Activated CD4-positive, alpha-beta T cell treated with anti-CD3 and anti-CD28 coated beads for 48 hours (primary cell): ENCODE results near the gene GPR158.
"Not testable (repeated sequence)": the region's sequence is repeated elsewhere in the genome, so short reads cannot be mapped to it uniquely, and the experiment has no call there.

ENCODE experiments used
- DNase-seq: peaks from one replicate; pipeline ENCODE4 v3.0.0-alpha.2; 2020

The GPR158 gene, protein sequence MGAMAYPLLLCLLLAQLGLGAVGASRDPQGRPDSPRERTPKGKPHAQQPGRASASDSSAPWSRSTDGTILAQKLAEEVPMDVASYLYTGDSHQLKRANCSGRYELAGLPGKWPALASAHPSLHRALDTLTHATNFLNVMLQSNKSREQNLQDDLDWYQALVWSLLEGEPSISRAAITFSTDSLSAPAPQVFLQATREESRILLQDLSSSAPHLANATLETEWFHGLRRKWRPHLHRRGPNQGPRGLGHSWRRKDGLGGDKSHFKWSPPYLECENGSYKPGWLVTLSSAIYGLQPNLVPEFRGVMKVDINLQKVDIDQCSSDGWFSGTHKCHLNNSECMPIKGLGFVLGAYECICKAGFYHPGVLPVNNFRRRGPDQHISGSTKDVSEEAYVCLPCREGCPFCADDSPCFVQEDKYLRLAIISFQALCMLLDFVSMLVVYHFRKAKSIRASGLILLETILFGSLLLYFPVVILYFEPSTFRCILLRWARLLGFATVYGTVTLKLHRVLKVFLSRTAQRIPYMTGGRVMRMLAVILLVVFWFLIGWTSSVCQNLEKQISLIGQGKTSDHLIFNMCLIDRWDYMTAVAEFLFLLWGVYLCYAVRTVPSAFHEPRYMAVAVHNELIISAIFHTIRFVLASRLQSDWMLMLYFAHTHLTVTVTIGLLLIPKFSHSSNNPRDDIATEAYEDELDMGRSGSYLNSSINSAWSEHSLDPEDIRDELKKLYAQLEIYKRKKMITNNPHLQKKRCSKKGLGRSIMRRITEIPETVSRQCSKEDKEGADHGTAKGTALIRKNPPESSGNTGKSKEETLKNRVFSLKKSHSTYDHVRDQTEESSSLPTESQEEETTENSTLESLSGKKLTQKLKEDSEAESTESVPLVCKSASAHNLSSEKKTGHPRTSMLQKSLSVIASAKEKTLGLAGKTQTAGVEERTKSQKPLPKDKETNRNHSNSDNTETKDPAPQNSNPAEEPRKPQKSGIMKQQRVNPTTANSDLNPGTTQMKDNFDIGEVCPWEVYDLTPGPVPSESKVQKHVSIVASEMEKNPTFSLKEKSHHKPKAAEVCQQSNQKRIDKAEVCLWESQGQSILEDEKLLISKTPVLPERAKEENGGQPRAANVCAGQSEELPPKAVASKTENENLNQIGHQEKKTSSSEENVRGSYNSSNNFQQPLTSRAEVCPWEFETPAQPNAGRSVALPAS (N-terminal part only)

DNA sequence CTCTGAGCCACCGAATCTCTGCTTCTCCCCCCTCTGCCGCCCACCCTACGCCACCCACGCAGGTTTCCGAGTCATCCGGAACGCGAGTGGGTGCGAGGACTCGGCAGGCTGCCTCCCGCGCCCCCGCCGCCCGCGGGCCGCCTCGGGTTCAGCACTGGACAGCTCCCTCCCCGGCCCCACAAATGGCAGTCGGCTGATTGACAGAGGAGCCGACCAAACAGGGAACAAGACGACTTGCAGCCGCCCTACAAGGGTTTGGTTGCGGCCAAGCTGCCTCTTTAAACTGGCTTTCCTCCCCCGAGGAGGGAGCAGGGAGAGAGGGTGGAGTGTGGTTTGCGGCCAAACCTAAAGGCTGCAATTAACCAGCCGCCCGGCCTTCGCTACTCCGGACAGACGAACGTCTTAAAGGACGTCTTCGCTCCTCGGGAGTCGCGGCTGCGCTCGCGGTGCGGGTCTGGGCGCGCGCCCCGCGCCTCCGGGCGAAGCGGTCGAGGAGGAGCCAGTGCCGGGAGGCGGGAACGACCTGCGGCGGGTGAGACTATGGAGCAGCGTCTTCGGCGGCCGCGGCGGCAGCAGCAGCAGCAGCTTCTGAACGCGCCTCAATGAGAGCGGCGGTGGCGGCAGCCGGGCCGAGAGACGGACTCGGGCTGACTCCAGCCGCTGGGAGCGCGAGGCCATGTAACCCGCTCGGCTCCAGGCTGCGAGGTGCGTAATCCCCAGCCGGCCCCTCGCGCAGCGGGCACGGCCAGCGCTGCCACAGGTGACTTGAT is at the start of gene GPR158:
GPR158 (plus strand) TSS at position 541 of the 770 bp plus-strand sequence. CDS start 420 bp downstream, outside the sequence.
- DNase-seq: peak; percentile 72

DNA sequence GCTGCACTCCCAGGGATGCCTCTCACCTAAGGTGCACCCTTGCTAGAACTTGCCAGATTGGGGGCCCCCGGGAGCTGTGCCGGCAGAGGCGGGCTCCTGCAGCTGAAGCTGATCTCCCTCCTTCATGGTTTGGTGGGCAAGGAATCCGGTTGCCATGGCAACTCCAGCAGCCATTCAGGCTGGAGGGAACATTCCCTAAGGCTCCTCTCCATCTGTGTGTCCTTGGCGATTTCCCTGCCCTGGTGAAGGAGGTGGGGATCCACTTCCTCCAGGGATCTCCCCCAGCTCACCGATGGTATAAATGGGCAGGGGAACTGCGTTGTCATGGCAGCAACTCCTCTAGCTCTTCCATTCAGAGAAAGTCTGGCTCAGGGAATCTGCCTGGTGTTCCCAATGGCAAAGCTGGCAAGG is 49.6 kb upstream of the GPR158 start:
- DNase-seq: no peak

DNA sequence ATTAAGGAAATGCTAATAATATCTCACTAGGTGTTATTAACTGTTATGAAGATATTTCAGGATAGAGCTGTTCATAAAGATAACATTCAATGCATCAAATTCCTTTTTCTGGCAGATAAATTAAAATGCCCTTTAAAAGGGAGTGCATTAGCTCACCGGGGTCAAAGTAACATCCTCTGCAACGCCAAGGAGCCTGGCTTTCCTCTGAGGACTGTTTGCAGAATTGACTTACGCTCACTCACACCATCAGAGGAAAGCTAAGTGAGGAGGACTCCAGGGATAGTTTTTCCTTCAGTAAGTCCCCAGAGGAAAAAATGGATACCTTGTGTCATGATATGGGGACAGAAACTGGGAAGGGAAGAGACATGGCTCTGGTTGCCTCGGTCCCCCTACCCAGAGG is 45.2 kb upstream of the GPR158 start:
- no peak for DNase-seq

DNA sequence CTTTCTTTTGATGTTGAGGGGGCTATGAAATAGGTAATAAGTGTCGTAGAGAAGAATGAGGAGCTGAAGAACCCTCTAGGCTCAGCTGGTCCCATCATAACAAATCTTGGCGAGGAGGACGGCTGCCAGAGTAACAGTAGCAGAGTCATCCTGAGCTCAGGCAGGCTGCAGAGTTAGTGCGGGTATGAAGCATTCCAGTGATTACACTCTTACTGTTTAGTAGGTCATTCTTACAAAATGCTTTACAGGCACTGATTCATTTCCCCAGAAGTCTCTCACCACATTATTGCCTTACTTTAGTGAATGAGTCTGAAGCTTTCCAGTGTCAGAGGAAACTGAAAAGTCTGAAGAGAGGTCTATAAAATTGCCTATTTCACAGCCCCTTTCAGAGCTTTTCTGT is 43.9 kb upstream of the GPR158 start:
- DNase-seq: no peak

DNA sequence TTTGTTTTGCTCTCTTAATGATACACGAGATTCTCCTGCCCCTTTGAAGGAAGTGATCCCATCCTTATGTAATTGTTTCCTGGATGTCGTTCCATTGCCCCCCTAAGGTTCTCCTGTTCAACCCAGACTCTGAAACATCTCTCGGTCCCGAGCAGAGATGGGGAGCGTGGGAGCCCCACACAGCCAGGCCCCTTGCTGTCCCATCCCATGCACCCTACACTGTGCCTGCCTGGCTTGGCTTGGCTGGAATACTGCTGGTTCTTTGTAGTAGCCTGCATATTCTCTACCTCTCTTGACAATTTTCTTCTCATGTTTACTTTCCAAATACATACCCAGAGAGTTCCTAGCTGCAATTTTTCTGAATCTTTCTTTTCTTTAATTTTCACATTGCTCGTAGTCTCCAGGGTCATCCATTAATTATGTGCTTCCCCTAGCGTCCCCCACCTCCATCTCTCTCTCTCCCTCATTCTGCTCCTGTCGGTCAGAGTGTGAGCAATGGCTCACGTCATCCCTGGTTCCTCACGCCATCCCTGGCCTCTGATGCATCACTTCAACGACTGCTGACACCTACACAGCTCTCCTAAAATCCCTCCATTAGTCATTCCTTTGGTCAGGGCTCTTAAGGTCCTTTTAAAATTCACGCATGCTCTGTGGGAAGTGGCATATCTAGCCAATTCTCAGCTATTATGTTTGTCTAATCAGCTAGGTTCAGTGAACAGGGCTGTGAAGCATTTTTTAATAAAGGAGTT is 32.5 kb upstream of the GPR158 start:
- DNase-seq: no peak

DNA sequence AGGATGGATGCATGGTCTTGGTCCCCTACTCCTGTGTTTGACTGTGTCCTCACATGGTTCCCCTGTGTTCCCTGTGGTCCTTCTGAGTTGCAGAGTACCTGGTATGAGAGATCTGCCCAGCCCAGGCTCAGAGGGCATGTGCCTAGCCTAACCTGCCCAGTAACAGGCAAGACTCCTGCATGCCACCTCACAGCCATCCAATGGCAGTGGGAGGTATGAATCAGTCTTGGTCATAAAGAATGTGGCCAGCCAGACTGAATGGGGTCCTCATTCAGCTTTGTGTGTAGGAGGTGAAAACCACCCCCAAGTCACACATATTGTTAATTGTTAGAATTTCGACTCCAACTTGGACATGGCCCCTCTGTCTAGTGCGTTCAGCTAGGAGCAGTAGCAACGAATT is 17.2 kb upstream of the GPR158 start:
- DNase-seq: no peak

DNA sequence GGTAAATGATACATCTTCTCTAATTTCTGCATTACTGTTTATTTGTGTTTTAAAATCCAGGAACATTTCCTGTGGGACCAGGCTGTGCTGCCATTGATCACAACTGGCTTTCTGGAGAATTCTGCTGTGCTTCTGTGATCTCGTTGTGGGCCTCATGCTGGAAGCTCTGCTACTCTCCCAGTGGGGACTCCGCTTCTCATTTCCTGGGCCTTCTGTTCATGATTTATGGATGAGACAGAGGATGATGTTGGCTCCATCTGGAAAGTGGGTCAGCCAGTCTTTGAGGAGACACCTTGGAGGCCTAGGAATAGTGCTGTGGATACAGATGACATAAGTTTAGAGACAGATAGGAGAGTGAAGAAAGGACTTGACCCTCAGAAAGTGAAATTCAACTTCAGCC is 15.2 kb upstream of the GPR158 start:
- DNase-seq: no peak

DNA sequence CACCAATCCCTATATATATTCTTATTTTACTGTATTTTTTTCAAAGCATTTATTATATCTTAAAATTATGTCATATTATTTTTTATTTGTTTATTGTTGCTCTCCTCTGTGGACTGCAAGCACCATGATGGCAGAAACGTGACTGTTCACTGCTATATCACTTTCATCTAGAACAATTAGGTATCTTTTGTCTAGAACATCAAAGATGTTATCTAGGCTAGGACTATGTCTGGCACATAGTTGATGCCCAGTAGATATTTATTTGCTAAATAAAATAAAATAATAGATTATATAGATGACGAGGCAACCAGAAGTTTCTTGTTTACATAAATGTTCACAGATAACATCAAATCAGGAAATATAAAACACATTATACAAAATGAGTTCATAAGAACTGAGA is 12.4 kb upstream of the GPR158 start:
- no peak for DNase-seq

DNA sequence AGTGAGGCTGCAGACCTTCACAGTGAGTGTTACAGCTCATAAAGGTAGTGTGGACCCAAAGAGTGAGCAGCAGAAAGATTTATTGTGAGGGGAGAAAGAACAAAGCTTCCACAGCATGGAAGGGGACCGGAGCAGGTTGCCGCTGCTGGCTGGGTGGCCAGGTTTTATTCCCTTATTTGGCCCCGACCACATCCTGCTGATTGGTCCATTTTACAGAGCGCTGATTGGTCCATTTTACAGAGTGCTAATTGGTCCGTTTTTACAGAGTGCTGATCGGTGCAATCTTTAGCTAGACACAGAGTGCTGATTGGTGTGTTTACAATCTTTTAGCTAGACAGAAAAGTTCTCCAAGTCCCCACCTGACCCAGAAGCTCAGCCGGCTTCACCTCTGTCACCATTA is 11.3 kb upstream of the GPR158 start:
- DNase-seq: not testable (repeated sequence)

DNA sequence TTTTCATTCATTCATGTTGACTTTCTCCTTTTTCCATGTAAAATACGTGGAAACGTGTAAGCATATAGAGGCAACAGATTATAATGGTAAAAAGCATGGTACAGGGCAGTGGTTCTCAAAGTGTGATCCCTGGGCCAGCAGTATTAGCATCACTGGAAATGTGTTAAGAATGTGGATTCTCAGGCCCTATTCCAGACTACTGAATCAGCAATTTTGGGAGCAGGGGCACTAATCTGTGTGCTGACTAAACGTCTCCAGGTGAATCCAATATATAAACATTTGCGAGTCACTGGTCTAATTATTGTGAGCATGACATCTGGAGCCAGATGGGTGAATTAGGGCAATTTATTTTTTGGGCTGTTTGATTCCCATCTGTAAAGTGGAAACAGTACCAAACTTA is 5.1 kb upstream of the GPR158 start:
- DNase-seq: no peak

DNA sequence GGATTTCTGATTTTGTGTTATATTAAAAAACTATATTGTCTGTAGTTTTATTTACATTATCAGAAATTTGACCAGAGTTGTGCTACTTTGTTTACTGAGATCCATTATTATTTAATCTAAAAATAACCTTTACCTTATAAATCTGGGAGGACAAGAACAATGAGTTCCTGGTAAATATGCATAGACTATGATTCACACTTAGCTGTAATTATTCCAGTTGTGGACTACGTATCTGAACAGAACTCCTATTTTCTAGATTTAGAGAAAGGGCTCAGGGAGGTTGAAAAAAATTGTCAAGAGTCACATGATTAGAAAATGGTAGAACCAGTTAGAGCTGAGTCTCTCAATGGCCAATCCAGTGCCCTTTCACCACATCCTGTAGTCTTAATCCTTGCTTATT is 4.2 kb upstream of the GPR158 start:
- DNase-seq: no peak

DNA sequence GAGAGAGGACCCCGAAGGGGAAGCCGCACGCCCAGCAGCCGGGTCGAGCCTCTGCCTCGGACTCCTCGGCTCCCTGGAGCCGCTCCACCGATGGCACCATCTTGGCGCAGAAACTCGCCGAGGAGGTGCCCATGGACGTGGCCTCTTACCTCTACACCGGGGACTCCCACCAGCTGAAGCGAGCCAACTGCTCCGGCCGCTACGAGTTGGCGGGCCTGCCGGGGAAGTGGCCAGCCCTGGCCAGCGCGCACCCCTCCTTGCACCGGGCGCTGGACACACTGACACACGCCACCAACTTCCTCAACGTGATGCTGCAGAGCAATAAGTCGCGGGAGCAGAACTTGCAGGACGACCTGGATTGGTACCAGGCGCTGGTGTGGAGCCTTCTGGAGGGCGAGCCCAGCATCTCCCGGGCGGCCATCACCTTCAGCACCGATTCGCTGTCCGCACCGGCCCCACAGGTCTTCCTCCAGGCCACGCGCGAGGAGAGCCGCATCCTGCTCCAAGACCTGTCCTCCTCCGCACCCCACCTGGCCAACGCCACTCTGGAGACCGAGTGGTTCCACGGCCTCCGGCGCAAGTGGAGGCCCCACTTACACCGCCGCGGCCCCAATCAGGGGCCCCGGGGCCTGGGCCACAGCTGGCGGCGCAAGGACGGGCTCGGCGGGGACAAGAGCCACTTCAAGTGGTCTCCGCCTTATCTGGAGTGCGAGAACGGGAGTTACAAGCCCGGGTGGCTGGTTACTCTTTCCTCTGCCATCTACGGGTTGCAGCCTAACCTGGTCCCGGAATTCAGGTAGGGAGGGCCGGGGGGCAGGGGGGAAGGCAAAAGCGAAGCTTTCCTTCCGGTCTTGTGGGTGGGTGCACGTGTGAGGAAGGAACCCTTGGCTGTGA is 973 bp downstream of the GPR158 start:
- peak; percentile 7 for DNase-seq

DNA sequence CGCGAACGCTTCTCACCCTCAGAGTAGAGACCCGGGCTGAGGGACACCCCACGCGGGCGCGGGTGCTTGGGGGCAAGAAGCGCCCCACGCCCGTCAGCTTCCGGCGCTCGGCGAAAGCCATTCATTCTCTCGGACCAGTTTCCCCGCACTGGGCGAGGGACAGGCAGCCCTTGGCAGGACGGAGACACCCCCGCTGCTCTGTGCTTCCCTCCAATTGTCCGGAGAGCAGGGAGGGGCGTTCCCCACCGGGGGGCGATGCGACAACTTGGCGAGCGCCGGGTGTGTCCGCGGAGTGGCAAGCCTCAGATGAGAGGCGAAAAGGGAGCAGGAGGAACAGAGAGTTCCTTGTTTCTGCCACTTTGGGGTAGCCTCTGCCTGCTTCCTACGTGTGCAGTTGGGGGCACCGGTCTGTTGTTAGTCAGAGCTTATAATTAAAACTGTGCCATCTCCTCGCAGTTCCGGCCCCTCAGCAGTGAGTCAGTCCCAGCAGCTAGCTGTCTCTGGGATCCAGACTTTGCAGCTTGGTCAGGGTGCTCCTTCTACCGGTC is 1.7 kb downstream of the GPR158 start:
- no peak for DNase-seq

DNA sequence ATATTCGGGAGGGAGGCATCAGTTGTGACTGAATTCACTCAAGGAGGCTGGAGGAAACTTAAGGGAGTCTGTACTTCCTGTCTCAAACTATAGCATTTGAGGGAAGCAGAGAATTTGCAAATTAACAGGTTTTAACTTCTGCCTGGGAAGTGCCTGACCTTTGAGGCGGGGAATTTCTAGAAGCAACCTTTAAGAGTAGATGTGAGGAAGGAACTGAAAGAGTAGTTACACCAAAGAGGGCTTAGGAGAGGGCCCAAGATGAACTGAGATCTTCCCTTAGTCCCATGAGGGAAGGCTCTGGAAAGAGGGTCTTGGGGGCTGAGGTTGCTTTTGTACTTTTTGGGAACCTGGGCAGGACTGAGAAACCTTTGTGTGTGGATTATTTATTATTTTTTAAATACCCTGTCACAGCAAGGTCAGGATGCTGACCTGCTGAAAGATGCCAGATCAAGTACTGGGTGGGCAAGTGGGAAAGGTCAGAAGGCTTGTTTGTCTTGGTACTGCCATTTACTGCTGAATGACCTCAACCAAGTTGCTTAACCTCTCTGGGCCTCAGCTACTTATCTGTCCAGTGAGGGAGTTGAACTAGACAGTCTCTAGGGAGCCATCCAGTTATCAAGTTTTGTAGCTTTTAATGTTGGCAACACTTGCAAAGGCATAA is 2.4 kb downstream of the GPR158 start:
- no peak for DNase-seq

DNA sequence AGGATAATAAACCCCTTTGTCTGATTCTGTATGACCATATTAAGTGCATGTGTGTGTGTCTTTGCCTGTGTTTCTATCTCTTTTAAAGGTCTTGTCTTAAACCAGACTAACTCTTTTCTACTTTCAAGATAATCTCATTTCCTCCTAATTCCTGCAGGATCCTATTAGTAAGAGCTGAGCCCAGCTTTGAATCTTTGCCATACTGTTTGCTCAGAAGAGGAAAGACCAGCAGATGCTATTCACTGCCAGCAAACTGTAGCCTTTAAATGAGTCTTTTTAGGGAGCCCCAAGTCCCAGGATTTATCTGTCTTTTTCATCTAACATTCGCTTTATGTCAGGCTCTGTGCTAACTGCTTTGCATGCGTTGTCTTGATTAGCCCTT is 2.9 kb downstream of the GPR158 start:
- DNase-seq: no peak

DNA sequence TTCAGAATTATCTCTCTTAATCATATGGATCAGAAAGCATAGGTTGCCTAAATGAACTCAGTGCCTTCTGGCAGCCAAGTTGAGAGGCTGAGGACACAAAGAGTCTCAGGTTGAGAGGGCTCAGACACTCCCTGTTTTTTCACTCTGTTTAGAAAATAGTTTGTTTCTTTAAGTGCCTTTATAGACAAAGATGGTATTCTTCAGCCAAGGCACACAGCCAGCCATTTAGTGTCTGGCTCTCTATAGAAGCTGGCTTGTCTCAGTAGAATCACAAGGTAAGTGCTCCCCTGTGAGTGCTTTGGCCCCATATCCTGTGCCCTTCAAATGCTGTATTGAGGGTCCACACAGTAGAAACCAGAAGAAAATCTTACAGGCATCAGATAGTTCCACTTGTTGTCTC is 3.6 kb downstream of the GPR158 start:
- DNase-seq: no peak

DNA sequence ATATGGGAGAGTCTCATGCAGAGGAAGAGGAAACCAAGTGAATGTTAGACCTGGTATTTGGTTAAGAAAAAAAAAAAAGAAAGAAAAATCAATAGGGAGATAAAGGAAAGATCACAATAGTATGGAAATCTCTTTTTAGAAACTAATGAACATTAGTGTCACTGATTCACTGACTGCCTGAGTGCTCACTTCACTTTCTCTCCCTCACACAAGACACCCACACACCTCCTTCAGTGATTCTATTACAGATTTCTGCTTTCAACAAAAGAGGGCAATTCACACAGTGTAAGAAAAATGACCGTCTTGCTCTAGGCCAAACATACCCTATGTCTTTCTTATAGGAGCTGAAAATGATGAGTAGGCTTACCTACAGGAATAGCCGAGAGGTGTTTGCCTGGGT is 6.0 kb downstream of the GPR158 start:
- no peak for DNase-seq

DNA sequence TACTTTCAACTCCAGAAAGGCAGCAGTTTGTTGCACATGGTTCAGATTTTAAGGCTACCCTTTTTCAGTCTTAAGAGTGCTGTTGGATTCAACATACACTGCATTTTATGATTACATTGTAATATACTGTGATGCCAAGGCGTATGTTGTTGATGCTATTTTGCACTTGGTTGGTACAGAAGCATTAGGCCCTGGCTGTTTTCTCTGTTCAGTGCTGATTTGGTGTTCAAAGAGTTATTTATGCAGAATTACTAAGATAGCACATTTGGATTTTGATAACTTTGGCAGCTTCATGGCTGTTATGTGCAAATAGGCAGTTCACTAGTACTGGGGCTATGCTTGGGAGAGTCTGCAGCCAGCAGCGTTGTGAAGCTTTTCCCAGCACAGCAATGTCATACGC is 7.8 kb downstream of the GPR158 start:
- DNase-seq: no peak

DNA sequence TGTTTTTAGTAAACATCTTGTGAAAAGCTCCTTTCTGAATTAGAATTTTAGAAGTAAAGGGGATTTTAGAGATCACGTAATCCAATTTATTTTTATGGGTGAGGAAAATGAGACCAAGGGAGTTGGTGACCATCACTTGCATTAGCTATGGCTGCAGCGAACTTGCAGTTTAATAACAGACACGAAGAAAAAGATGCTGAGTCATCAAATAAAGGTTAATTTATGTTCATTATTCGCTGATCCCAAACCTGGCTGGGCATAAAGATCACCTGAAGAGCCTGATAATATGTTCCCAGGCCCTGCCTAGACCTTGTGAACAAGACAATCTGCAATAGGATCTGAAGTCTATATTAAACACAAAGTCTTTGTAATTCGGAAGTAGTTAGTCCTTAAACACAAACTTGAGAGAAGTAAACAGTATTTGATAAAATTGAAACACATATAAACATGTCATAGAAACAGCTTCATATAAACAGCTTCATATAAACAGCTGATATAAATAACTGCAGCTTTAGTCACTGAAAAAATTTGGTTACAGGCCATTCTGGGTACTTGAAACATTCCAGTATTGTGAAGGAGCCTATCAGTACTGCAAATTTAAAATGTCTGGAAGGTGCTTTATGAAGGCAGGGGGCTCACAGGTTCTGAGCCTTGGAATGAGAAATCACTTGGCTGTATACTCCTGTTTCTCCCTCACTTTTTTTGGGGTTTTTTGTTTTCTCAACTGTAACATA is 16.5 kb downstream of the GPR158 start:
- DNase-seq: no peak
